HepG2 (cell line): ENCODE results near the gene CD40. TPM values are rescaled to one million over a fixed set of nuclear protein-coding genes. Genes with fewer than 3 reads are reported as not detected.

ENCODE experiments used
- ARID2 ChIP-seq: sonication (generic); formaldehyde crosslinking; IDR thresholded peaks from 2 replicates; pipeline ENCODE4 v1.8.1; 2022; ENCODE audit warnings: mild to moderate bottlenecking, missing genetic modification reagents, borderline replicate concordance
- ATF1 ChIP-seq: IDR thresholded peaks from 2 replicates; pipeline ENCODE4 v1.6.1; 2016; ENCODE audit warnings: mild to moderate bottlenecking, control low read depth
- CBX1 ChIP-seq: IDR thresholded peaks from one replicate; pipeline ENCODE4 v1.6.1; 2016; ENCODE audit warnings: antibody characterized with exemption, low read depth
- FOXC1 ChIP-seq: sonication (generic); formaldehyde crosslinking; IDR thresholded peaks from 2 replicates; pipeline ENCODE4 v1.8.0; 2022; ENCODE audit warnings: mild to moderate bottlenecking, missing genetic modification reagents, borderline replicate concordance
- IKZF4 ChIP-seq: sonication (generic); formaldehyde crosslinking; IDR thresholded peaks from 2 replicates; pipeline ENCODE4 v1.5.1; 2020; ENCODE audit warnings: borderline replicate concordance, mild to moderate bottlenecking, low read depth, missing genetic modification reagents; ENCODE audit errors: not compliant biosample characterization
- KAT8 ChIP-seq: IDR thresholded peaks from 2 replicates; pipeline ENCODE4 v1.6.1; 2016; ENCODE audit warnings: missing genetic modification reagents, missing compliant biosample characterization
- NFYC ChIP-seq: IDR thresholded peaks from 2 replicates; pipeline ENCODE4 v1.6.1; 2016; ENCODE audit warnings: missing genetic modification reagents, missing compliant biosample characterization
- PRDM15 ChIP-seq: sonication (generic); formaldehyde crosslinking; IDR thresholded peaks from 2 replicates; pipeline ENCODE4 v1.4.0; 2020; ENCODE audit warnings: missing genetic modification reagents
- ZNF143 ChIP-seq: sonication (generic); formaldehyde crosslinking; IDR thresholded peaks from 2 replicates; pipeline ENCODE4 v1.4.0; 2020; ENCODE audit warnings: missing genetic modification reagents
- ZNF17 ChIP-seq: sonication (generic); formaldehyde crosslinking; IDR thresholded peaks from 2 replicates; pipeline ENCODE4 v1.5.0; 2020; ENCODE audit warnings: mild to moderate bottlenecking, missing genetic modification reagents
- ZNF232 ChIP-seq: sonication (generic); formaldehyde crosslinking; IDR thresholded peaks from 2 replicates; pipeline ENCODE4 v1.4.0; 2020; ENCODE audit warnings: missing genetic modification reagents, borderline replicate concordance
- ZNF282 ChIP-seq: fragments of 450-650 bp; IDR thresholded peaks from 2 replicates; pipeline ENCODE4 v1.6.1; 2018; ENCODE audit not compliant: partially characterized antibody
- ZNF33B ChIP-seq: sonication (generic); formaldehyde crosslinking; IDR thresholded peaks from 2 replicates; pipeline ENCODE4 v1.5.1; 2020; ENCODE audit warnings: mild to moderate bottlenecking, missing genetic modification reagents
- ZNF34 ChIP-seq: sonication (generic); formaldehyde crosslinking; IDR thresholded peaks from 2 replicates; pipeline ENCODE4 v1.4.0; 2020; ENCODE audit warnings: mild to moderate bottlenecking, missing genetic modification reagents, borderline replicate concordance
- ZNF44 ChIP-seq: sonication (generic); formaldehyde crosslinking; IDR thresholded peaks from 2 replicates; pipeline ENCODE4 v1.5.1; 2020; ENCODE audit warnings: mild to moderate bottlenecking, missing genetic modification reagents
- ZNF564 ChIP-seq: sonication (generic); formaldehyde crosslinking; IDR thresholded peaks from 2 replicates; pipeline ENCODE4 v1.8.1; 2023; ENCODE audit warnings: mild to moderate bottlenecking, missing genetic modification reagents
- ZNF737 ChIP-seq: sonication (generic); formaldehyde crosslinking; IDR thresholded peaks from 2 replicates; pipeline ENCODE4 v1.5.0; 2020; ENCODE audit warnings: missing genetic modification reagents, mild to moderate bottlenecking, borderline replicate concordance
- ZSCAN29 ChIP-seq: sonication (generic); formaldehyde crosslinking; conservative IDR thresholded peaks from 2 replicates; pipeline ENCODE4 v1.4.0; 2020; ENCODE audit warnings: mild to moderate bottlenecking, missing genetic modification reagents
- polyA plus RNA-seq, 8 experiments: library from polyadenylated mRNA; depleted of rRNA in 3 of 8; stranded (reverse) in 7 of 8; unstranded in 1 of 8; fragments of >200 nt; fragmentation: Illumina TruSeq in 4 of 8; extraction: Trizol in 4 of 8; gene quantifications; 2 replicates each; pipeline versions ENCODE4 v1.2.1 to v1.2.3, GENCODE V29; 2011 to 2016; ENCODE audit warnings: low read depth in 4 of 8, missing spikeins in 1 of 8, mixed read lengths in 1 of 8; ENCODE audit not compliant: insufficient read depth in 1 of 8
- total RNA-seq, 5 experiments: library from RNA; depleted of rRNA; stranded (reverse); fragments of >200 nt; fragmentation: Illumina TruSeq; extraction: Trizol; gene quantifications; 2 replicates each; pipeline ENCODE4 v1.2.3, GENCODE V29; 2016; ENCODE audit warnings: low read depth in 1 of 5
- TF ChIP-seq, protein P1 (sequence below): sonication (generic); formaldehyde crosslinking; IDR thresholded peaks from 2 replicates; pipeline ENCODE4 v1.4.0; 2020; ENCODE audit warnings: missing genetic modification reagents
- TF ChIP-seq, protein P2 (sequence below): sonication (generic); formaldehyde crosslinking; conservative IDR thresholded peaks from 2 replicates; pipeline ENCODE4 v1.8.1; 2023; ENCODE audit warnings: missing genetic modification reagents
- TF ChIP-seq, protein P3 (sequence below): IDR thresholded peaks from 2 replicates; pipeline ENCODE4 v1.6.1; 2018; ENCODE audit warnings: missing genetic modification reagents, mild to moderate bottlenecking, missing compliant biosample characterization

The CD40 gene
- total and polyA plus RNA-seq, 2 of the 13 experiments (the other 11 are each of a cell fraction or from before 2014, with no cell fraction given) = 4.6 to 13.4 TPM

- TF ChIP-seq PRDM15 = no peak; the same call in 1 of the 2 replicates
- TF ChIP-seq ZSCAN29 (CRISPR knock-in tag) = peak; percentile 86
- TF ChIP-seq, protein P1, sequence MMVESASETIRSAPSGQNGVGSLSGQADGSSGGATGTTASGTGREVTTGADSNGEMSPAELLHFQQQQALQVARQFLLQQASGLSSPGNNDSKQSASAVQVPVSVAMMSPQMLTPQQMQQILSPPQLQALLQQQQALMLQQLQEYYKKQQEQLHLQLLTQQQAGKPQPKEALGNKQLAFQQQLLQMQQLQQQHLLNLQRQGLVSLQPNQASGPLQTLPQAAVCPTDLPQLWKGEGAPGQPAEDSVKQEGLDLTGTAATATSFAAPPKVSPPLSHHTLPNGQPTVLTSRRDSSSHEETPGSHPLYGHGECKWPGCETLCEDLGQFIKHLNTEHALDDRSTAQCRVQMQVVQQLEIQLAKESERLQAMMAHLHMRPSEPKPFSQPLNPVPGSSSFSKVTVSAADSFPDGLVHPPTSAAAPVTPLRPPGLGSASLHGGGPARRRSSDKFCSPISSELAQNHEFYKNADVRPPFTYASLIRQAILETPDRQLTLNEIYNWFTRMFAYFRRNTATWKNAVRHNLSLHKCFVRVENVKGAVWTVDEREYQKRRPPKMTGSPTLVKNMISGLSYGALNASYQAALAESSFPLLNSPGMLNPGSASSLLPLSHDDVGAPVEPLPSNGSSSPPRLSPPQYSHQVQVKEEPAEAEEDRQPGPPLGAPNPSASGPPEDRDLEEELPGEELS = peak; percentile 76
- peak; percentile 54; the same call in 1 of the 2 replicates for TF ChIP-seq ZNF44 (CRISPR knock-in tag)
- peak; percentile 85 for TF ChIP-seq FOXC1
- no peak for TF ChIP-seq ZNF17 (CRISPR knock-in tag)
- peak; percentile 57 for TF ChIP-seq CBX1
- TF ChIP-seq ZNF143 (CRISPR knock-in tag) = peak; percentile 53
- peak; percentile 99 for TF ChIP-seq IKZF4
- TF ChIP-seq, protein P2, sequence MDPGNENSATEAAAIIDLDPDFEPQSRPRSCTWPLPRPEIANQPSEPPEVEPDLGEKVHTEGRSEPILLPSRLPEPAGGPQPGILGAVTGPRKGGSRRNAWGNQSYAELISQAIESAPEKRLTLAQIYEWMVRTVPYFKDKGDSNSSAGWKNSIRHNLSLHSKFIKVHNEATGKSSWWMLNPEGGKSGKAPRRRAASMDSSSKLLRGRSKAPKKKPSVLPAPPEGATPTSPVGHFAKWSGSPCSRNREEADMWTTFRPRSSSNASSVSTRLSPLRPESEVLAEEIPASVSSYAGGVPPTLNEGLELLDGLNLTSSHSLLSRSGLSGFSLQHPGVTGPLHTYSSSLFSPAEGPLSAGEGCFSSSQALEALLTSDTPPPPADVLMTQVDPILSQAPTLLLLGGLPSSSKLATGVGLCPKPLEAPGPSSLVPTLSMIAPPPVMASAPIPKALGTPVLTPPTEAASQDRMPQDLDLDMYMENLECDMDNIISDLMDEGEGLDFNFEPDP (CRISPR knock-in tag) = 0 out of 2 replicates have a peak, but pooled peaks have one; percentile 87
- TF ChIP-seq ZNF282 = no peak
- TF ChIP-seq, protein P3, sequence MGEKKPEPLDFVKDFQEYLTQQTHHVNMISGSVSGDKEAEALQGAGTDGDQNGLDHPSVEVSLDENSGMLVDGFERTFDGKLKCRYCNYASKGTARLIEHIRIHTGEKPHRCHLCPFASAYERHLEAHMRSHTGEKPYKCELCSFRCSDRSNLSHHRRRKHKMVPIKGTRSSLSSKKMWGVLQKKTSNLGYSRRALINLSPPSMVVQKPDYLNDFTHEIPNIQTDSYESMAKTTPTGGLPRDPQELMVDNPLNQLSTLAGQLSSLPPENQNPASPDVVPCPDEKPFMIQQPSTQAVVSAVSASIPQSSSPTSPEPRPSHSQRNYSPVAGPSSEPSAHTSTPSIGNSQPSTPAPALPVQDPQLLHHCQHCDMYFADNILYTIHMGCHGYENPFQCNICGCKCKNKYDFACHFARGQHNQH (CRISPR knock-in tag) = peak; percentile 98
- TF ChIP-seq KAT8 (CRISPR knock-in tag) = peak; percentile 95
- peak; percentile 36 for TF ChIP-seq NFYC (CRISPR knock-in tag)
- no peak; the same call in 1 of the 2 replicates for TF ChIP-seq ZNF564 (CRISPR knock-in tag)
- peak; percentile 78 for TF ChIP-seq ZNF232 (CRISPR knock-in tag)
- no peak for TF ChIP-seq ZNF34 (CRISPR knock-in tag)
- no peak for TF ChIP-seq ATF1 (CRISPR knock-in tag)
- TF ChIP-seq ZNF737 (CRISPR knock-in tag) = no peak
- peak; percentile 95 for TF ChIP-seq ARID2
- peak; percentile 84 for TF ChIP-seq ZNF33B (CRISPR knock-in tag)
Measured at GRCh38 chr20:46089417-46090388, 28.4 kb upstream of the CD40 start, which contains the start of gene NCOA5 (continued).
